Measurements from ENCODE around the gene TPD52L2.
"Not testable (repeated sequence)": the region's sequence is repeated elsewhere in the genome, so short reads cannot be mapped to it uniquely, and the experiment has no call there.

Gene TPD52L2

GRCh38 chr20:63848003-63848911 lies 16.8 kb upstream of the TPD52L2 start:
- DNase-seq (ENCODE audit: low read depth): no peak
- no peak overlapping the region for H3K4me3 ChIP-seq (ENCODE audit: control insufficient read depth, low read depth, low read length)
- TF ChIP-seq, protein P1, sequence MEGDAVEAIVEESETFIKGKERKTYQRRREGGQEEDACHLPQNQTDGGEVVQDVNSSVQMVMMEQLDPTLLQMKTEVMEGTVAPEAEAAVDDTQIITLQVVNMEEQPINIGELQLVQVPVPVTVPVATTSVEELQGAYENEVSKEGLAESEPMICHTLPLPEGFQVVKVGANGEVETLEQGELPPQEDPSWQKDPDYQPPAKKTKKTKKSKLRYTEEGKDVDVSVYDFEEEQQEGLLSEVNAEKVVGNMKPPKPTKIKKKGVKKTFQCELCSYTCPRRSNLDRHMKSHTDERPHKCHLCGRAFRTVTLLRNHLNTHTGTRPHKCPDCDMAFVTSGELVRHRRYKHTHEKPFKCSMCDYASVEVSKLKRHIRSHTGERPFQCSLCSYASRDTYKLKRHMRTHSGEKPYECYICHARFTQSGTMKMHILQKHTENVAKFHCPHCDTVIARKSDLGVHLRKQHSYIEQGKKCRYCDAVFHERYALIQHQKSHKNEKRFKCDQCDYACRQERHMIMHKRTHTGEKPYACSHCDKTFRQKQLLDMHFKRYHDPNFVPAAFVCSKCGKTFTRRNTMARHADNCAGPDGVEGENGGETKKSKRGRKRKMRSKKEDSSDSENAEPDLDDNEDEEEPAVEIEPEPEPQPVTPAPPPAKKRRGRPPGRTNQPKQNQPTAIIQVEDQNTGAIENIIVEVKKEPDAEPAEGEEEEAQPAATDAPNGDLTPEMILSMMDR (IDR thresholded peaks at IDR 0.05; ENCODE audit: control insufficient read depth, insufficient read depth, low read depth, low read length, missing control alignments): no peak

- no peak for DNase-seq (ENCODE audit: low read depth)
- no peak overlapping the region for H3K4me3 ChIP-seq (ENCODE audit: control insufficient read depth, low read depth, low read length)
Measured at GRCh38 chr20:63850689-63851547, 14.2 kb upstream of the TPD52L2 start.

GRCh38 chr20:63851548-63851943 lies 13.5 kb upstream of the TPD52L2 start:
- not testable (repeated sequence) for DNase-seq (ENCODE audit: low read depth); H3K4me3 ChIP-seq (ENCODE audit: control insufficient read depth, low read depth, low read length)

More at GRCh38 chr20:63850689-63851547, 14.2 kb upstream of the TPD52L2 start:
- TF ChIP-seq, protein P1 (IDR thresholded peaks at IDR 0.05; ENCODE audit: control insufficient read depth, insufficient read depth, low read depth, low read length, missing control alignments): no peak

DNA sequence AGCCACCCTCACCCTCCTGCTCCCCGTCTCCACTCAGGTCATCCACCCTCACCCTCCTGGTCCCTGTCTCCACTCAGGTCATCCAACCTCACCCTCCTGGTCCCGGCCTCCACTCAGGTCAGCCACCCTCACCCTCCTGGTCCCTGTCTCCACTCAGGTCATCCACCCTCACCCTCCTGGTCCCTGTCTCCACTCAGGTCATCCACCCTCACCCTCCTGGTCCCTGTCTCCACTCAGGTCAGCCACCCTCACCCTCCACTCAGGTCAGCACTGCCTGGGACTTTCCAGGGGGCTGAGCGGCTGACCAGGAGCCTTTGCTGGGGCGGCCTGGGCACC lies 11.4 kb upstream of the TPD52L2 start:
- DNase-seq (ENCODE audit: low read depth); H3K4me3 ChIP-seq (ENCODE audit: control insufficient read depth, low read depth, low read length): not testable (repeated sequence)

GRCh38 chr20:63854069-63854765 lies 10.9 kb upstream of the TPD52L2 start:
- no peak for DNase-seq (ENCODE audit: low read depth)
- TF ChIP-seq, protein P1 (IDR thresholded peaks at IDR 0.05; ENCODE audit: control insufficient read depth, insufficient read depth, low read depth, low read length, missing control alignments): no peak
- H3K4me3 ChIP-seq (ENCODE audit: control insufficient read depth, low read depth, low read length): no peak overlapping the region

GRCh38 chr20:63854766-63855362 lies 10.2 kb upstream of the TPD52L2 start:
- peak overlapping the region; percentile 10 for H3K4me3 ChIP-seq (ENCODE audit: control insufficient read depth, low read depth, low read length)
- no peak for DNase-seq (ENCODE audit: low read depth)
- TF ChIP-seq, protein P1 (IDR thresholded peaks at IDR 0.05; ENCODE audit: control insufficient read depth, insufficient read depth, low read depth, low read length, missing control alignments): no peak

GRCh38 chr20:63855363-63856097 lies 9.5 kb upstream of the TPD52L2 start:
- H3K4me3 ChIP-seq (ENCODE audit: control insufficient read depth, low read depth, low read length): peak overlapping the region; percentile 10
- TF ChIP-seq, protein P1 (IDR thresholded peaks at IDR 0.05; ENCODE audit: control insufficient read depth, insufficient read depth, low read depth, low read length, missing control alignments): no peak
- DNase-seq (ENCODE audit: low read depth): no peak

Measured in AG09309 (cell line).